ENCODE data around the gene LINGO4. TPM values are rescaled to one million over a fixed set of nuclear protein-coding genes. Genes with fewer than 3 reads are reported as not detected.

The LINGO4 gene
- total and polyA plus RNA-seq, 2 of the 13 experiments (the other 11 are each of a cell fraction or from before 2014, with no cell fraction given): 0.02 to 0.05 TPM

GRCh38 chr1:151762941-151763921, 42.0 kb downstream of the LINGO4 start, which contains the start of gene MRPL9 (continued):
- TF ChIP-seq ZNF318 (CRISPR knock-in tag; IDR thresholded peaks at IDR 0.05) (no peak), CSRNP2 (CRISPR knock-in tag; conservative IDR thresholded peaks at IDR 0.05; ENCODE audit: low read depth) (no peak), XRCC5 (optimal IDR thresholded peaks at IDR 0.05; ENCODE audit: low read length) (peak; percentile 69), ZNF431 (CRISPR knock-in tag; IDR thresholded peaks at IDR 0.05; ENCODE audit: borderline replicate concordance, low read depth) (no peak), ZNF549 (CRISPR knock-in tag; IDR thresholded peaks at IDR 0.05) (no peak), ZNF362 (CRISPR knock-in tag; IDR thresholded peaks at IDR 0.05; ENCODE audit: borderline replicate concordance) (no peak), ZBTB43 (CRISPR knock-in tag; conservative IDR thresholded peaks at IDR 0.05) (peak; percentile 40; the same call in 1 of the 2 replicates), ZBTB7B (CRISPR knock-in tag; IDR thresholded peaks at IDR 0.05) (peak; percentile 60), TAF1 (CRISPR knock-in tag; IDR thresholded peaks at IDR 0.05) (peak; percentile 95), DNMT1 (CRISPR knock-in tag; IDR thresholded peaks at IDR 0.05) (0 out of 2 replicates have a peak, but pooled peaks have one; percentile 77), ZNF737 (CRISPR knock-in tag; IDR thresholded peaks at IDR 0.05; ENCODE audit: borderline replicate concordance) (no peak), LCORL (IDR thresholded peaks at IDR 0.05) (no peak), LCORL (CRISPR knock-in tag; IDR thresholded peaks at IDR 0.05) (peak; percentile 44; the same call in 1 of the 2 replicates), MXD3 (CRISPR knock-in tag; IDR thresholded peaks at IDR 0.05) (0 out of 2 replicates have a peak, but pooled peaks have one; percentile 68), IRX3 (CRISPR knock-in tag; IDR thresholded peaks at IDR 0.05; ENCODE audit: borderline replicate concordance, low read depth) (peak; percentile 79; the same call in 1 of the 2 replicates)

Measured in HepG2 (cell line).